ENCODE results near the gene MRPL46.

DNA sequence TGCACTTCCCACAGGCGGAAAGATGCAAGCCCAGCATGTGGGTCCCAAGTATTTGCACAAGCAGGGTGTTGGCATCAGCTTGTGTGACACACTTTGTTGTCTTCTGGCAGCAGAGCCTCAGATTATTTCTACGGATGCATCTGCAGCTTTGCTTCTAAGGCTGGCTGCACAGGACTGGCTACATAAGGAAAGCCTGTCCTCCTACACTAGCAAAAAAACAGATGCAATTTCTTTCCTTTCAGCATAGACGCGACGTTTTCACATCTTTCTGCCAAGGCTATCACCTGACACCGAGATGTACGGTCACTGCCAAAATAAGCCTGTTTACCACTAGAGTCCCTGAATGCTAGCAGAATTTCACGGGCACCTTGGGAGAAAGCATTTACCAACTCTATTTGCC is 13.8 kb upstream of the MRPL46 start:
- TF ChIP-seq POLR2AphosphoS5 (IDR thresholded peaks at IDR 0.05; ENCODE audit: low read depth, low read length), result no peak
- TF ChIP-seq, protein P1, sequence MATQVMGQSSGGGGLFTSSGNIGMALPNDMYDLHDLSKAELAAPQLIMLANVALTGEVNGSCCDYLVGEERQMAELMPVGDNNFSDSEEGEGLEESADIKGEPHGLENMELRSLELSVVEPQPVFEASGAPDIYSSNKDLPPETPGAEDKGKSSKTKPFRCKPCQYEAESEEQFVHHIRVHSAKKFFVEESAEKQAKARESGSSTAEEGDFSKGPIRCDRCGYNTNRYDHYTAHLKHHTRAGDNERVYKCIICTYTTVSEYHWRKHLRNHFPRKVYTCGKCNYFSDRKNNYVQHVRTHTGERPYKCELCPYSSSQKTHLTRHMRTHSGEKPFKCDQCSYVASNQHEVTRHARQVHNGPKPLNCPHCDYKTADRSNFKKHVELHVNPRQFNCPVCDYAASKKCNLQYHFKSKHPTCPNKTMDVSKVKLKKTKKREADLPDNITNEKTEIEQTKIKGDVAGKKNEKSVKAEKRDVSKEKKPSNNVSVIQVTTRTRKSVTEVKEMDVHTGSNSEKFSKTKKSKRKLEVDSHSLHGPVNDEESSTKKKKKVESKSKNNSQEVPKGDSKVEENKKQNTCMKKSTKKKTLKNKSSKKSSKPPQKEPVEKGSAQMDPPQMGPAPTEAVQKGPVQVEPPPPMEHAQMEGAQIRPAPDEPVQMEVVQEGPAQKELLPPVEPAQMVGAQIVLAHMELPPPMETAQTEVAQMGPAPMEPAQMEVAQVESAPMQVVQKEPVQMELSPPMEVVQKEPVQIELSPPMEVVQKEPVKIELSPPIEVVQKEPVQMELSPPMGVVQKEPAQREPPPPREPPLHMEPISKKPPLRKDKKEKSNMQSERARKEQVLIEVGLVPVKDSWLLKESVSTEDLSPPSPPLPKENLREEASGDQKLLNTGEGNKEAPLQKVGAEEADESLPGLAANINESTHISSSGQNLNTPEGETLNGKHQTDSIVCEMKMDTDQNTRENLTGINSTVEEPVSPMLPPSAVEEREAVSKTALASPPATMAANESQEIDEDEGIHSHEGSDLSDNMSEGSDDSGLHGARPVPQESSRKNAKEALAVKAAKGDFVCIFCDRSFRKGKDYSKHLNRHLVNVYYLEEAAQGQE (IDR thresholded peaks at IDR 0.05; ENCODE audit: insufficient read depth in 1 of 2, low read depth in 2 of 2, low read length in 2 of 2), result no peak

Measured in PFSK-1 (cell line).